ENCODE results near the gene SETD1A.

DNA sequence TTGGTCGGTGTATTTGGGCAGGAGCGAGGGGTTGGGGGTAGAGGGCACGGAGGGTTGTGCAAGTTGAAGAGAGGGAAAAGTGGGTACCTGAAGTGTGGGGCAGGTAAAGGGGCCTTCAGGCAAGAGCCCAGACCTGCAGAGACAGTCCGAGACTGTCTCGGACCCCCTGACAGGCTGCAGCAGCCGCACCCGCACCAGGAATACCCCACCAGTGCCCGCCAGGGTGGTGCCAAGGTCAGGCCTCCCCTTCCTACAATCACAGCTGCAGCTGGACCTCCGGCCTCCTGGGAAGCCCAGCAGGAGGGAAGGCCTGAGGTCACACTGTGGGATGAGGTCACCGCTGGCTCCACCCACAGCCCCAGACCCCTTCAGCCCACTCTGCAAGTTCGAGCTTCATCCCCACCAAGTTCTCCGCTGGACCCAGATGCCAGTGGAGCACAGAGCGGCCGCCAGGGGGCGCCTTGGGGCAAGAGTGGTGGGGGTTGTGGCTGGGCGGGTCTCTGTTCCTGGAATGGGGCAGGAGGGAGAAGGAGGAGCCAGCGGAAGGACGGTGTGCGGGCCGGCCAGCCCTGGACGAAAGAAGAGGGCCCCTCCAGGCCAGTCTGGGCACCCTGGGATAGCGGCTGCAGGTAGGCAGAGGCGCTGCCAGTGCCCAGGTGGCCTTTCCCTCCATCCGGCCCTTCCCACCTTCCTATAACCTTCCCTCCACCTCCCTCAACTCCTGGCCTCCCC, 27.3 kb downstream of the SETD1A start, which contains the start of gene HSD3B7:
- TF ChIP-seq, protein P1, sequence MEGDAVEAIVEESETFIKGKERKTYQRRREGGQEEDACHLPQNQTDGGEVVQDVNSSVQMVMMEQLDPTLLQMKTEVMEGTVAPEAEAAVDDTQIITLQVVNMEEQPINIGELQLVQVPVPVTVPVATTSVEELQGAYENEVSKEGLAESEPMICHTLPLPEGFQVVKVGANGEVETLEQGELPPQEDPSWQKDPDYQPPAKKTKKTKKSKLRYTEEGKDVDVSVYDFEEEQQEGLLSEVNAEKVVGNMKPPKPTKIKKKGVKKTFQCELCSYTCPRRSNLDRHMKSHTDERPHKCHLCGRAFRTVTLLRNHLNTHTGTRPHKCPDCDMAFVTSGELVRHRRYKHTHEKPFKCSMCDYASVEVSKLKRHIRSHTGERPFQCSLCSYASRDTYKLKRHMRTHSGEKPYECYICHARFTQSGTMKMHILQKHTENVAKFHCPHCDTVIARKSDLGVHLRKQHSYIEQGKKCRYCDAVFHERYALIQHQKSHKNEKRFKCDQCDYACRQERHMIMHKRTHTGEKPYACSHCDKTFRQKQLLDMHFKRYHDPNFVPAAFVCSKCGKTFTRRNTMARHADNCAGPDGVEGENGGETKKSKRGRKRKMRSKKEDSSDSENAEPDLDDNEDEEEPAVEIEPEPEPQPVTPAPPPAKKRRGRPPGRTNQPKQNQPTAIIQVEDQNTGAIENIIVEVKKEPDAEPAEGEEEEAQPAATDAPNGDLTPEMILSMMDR (IDR thresholded peaks at IDR 0.05) = peak in 5 of 7 experiments; percentile 87 to 96 (median 94)
- TF ChIP-seq EP300 (IDR thresholded peaks at IDR 0.05) = no peak
- TF ChIP-seq POLR2AphosphoS5 (IDR thresholded peaks at IDR 0.05) = peak in 1 of 3 donors; percentile 63
